HCT116 (cell line): Measurements from ENCODE around the gene PYGB. TPM values are rescaled to one million over a fixed set of nuclear protein-coding genes. Genes with fewer than 3 reads are reported as not detected.

Experiments used
- ATAC-seq: fragments of 200-7000 bp; cut with Tn5 transposase; 2 replicates; pipeline ENCODE4 v1.9.1; 2020; ENCODE audit warnings: mild to moderate bottlenecking, moderate library complexity
- BruUV-seq: library from RNA; stranded (reverse); fragments of 400-500 nt; replicated peaks from 2 replicates; lab custom pipeline; 2021; lab: Mats Ljungman, UMichigan
- CTCF ChIA-PET: fragments of 300-600 bp; sonication (Branson Sonifier 250); formaldehyde crosslinking; loops from one replicate; lab custom pipeline; 2021; ENCODE audit warnings: antibody characterized with exemption; lab: Charles Lee
- POLR2A ChIA-PET: fragments of 300-600, 350-600 bp; sonication (Branson Sonifier 250); formaldehyde crosslinking; loops from one replicate; lab custom pipeline; 2021; ENCODE audit warnings: antibody characterized with exemption; lab: Charles Lee
- RAD21 ChIA-PET, 2 experiments: fragments of 300-600 bp; sonication (Branson Sonifier 250); formaldehyde crosslinking; loops; one replicate each; lab custom pipeline; 2023; ENCODE audit warnings: low total read pairs in 2 of 2; ENCODE audit not compliant: uncharacterized antibody in 2 of 2, unreplicated experiment in 2 of 2, low non-redundant PET in 1 of 2; lab: Charles Lee
- DNase-seq: peaks from one replicate; pipeline ENCODE4 v3.0.0-alpha.2; 2010; ENCODE audit warnings: low read depth, low spot score
- H2AFZ ChIP-seq: fragments of 200-600 bp; shearing (Covaris generic), sonication (generic); 2 replicates; pipeline ENCODE4 v1.6.1; 2017; ENCODE audit warnings: low read depth, mixed run types, mixed read lengths, antibody characterized with exemption, low read length; ENCODE audit not compliant: poor library complexity, severe bottlenecking
- H3K27ac ChIP-seq: 2 replicates; pipeline ENCODE4 v1.5.1; 2012; ENCODE audit warnings: low read depth, low read length
- H3K27me3 ChIP-seq: fragments of 200-600 bp; sonication (generic); 2 replicates; pipeline ENCODE4 v1.6.1; 2016; ENCODE audit warnings: mixed run types, low read length, mixed read lengths; ENCODE audit not compliant: insufficient read depth
- H3K36me3 ChIP-seq, 2 experiments: fragments of 200-500 bp in 1 of 2; fragments of 200-600 bp in 1 of 2; sonication (Bioruptor generic) in 1 of 2; sonication (generic) in 1 of 2; 2 replicates each; pipeline versions ENCODE4 v1.5.1 to v1.6.1; 2014 to 2016; ENCODE audit warnings: low read length in 2 of 2, inconsistent platforms in 1 of 2, mixed read lengths in 1 of 2, mixed run types in 1 of 2; ENCODE audit not compliant: insufficient read depth in 2 of 2, control insufficient read depth in 1 of 2
- H3K4me1 ChIP-seq, 2 experiments: fragments of 200-600 bp in 1 of 2; sonication (generic) in 1 of 2; 2 replicates each; pipeline versions ENCODE4 v1.5.1 to v1.6.1; 2012 to 2017; ENCODE audit warnings: low read length in 2 of 2, inconsistent platforms in 1 of 2, mild to moderate bottlenecking in 1 of 2, mixed read lengths in 1 of 2, mixed run types in 1 of 2, moderate library complexity in 1 of 2; ENCODE audit not compliant: insufficient read depth in 2 of 2, control insufficient read depth in 1 of 2
- H3K4me2 ChIP-seq: fragments of 200-600 bp; sonication (generic); 2 replicates; pipeline ENCODE4 v1.6.1; 2017; ENCODE audit warnings: mixed run types, low read length, mixed read lengths
- H3K4me3 ChIP-seq, 2 experiments: fragments of 200-600 bp in 1 of 2; sonication (generic) in 1 of 2; replicated peaks in 1 of 2; 2 replicates each; pipeline ENCODE4 v1.5.1; 2011 to 2016; ENCODE audit warnings: low read length in 2 of 2, control low read depth in 1 of 2, low read depth in 1 of 2, mild to moderate bottlenecking in 1 of 2, mixed read lengths in 1 of 2, mixed run types in 1 of 2
- H3K79me2 ChIP-seq: fragments of 200-600 bp; sonication (generic); 2 replicates; pipeline ENCODE4 v1.6.1; 2017; ENCODE audit warnings: mild to moderate bottlenecking, mixed run types, low read length, moderate library complexity, mixed read lengths; ENCODE audit not compliant: insufficient read depth
- H3K9ac ChIP-seq: fragments of 200-600 bp; sonication (generic); 2 replicates; pipeline ENCODE4 v1.6.1; 2016; ENCODE audit warnings: low read length, mixed read lengths
- H3K9me2 ChIP-seq: fragments of 200-600 bp; sonication (generic), shearing (Covaris generic); 2 replicates; pipeline ENCODE4 v1.6.1; 2017; ENCODE audit warnings: mixed run types, mild to moderate bottlenecking, moderate library complexity; ENCODE audit not compliant: insufficient read depth
- H3K9me3 ChIP-seq, 2 experiments: fragments of 200-500 bp in 1 of 2; fragments of 200-600 bp in 1 of 2; sonication (Bioruptor generic) in 1 of 2; sonication (generic) in 1 of 2; 2 replicates each; pipeline ENCODE4 v1.6.1; 2014 to 2017; ENCODE audit warnings: low read length in 2 of 2, mixed read lengths in 2 of 2, inconsistent platforms in 1 of 2, low read depth in 1 of 2, mild to moderate bottlenecking in 1 of 2, mixed run types in 1 of 2, moderate library complexity in 1 of 2; ENCODE audit not compliant: control insufficient read depth in 1 of 2, insufficient read depth in 1 of 2
- H4K20me1 ChIP-seq: fragments of 200-600 bp; sonication (generic), shearing (Covaris generic); 2 replicates; pipeline ENCODE4 v1.6.1; 2017; ENCODE audit warnings: mixed run types, mild to moderate bottlenecking, moderate library complexity; ENCODE audit not compliant: insufficient read depth
- intact Hi-C: fragments of 100-400 bp; cut with micrococcal nuclease; formaldehyde crosslinking; loops from 2 replicates; pipeline ENCODE4 v1.10.0; 2022
- total RNA-seq: library from RNA; stranded (reverse); gene quantifications from one replicate; pipeline ENCODE4 v1.2.1, GENCODE V29; 2021; ENCODE audit not compliant: unreplicated experiment
- TF ChIP-seq, protein P1 (sequence below): IDR thresholded peaks from 2 replicates; pipeline ENCODE4 v1.6.1; 2011; ENCODE audit warnings: mild to moderate bottlenecking, low read length, moderate library complexity; ENCODE audit not compliant: insufficient replicate concordance; ENCODE audit errors: extremely low read depth
- TF ChIP-seq, protein P2 (sequence below), 3 experiments: fragments of 200-600 bp in 1 of 3; sonication (generic) in 1 of 3; IDR thresholded peaks in 2 of 3; conservative IDR thresholded peaks in 1 of 3; 2 replicates each; pipeline ENCODE4 v1.5.1; 2012 to 2017; ENCODE audit warnings: low read depth in 2 of 3, low read length in 2 of 3, antibody characterized with exemption in 1 of 3, borderline replicate concordance in 1 of 3, control low read depth in 1 of 3, mild to moderate bottlenecking in 1 of 3, mixed read lengths in 1 of 3, mixed run types in 1 of 3, moderate library complexity in 1 of 3; ENCODE audit not compliant: insufficient read depth in 1 of 3

PYGB gene
- total RNA-seq, 1 experiment from 2014 or later = 87.8 TPM

DNA sequence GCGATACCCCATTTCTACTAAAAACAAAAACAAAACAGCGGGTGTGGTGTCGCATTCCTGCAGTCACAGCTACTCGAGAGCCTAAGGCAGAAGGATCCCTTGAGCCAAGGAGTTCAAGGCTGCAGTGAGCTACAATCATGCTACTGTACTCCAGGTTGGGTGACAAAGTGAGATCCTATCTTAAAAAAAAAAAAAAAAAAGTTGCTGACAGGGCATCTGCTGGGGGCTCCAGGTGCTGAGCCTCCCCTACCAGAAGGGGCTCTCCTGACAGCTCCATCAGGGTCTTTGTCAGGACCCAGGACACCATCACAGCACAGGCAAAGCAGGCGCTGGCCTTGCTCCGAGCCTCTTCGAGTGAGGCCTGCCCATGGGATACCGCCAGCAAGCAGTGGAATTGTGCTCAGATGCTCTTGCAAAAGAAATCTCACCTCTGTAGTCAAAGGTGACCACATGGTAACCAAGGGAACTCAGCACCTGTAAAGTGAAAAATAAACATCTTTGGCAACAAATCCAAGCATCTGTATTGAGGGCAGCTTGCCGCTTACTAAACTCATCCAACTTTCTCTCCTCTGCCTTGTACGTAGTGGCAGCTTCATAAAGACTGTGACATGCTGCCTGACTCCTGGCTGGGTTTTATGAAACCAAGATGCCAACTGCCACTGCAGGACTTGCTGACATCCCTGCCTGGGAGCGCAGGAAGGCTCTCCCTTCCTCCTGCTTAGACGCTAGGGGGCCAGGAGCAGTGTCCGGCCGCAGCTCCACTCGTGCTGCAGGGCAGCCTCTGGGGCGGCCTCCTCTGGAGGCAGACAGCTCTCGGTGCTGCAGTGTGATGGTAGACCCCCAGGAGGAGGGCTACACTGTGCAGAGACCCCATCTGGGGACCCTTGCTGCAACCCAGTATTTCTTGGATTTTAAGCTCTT lies 66.9 kb downstream of the PYGB start:
- no peaks in the 10 kb centered on the region for H3K27me3 ChIP-seq
- CTCF ChIA-PET = no interaction called here
- peaks cover 17 to 25% of the 10 kb centered on the region in 2 experiments for H3K4me1 ChIP-seq
- H3K4me2 ChIP-seq = no peak overlapping the region
- H3K4me3 ChIP-seq = no peak overlapping the region
- no peaks in the 10 kb centered on the region; a peak in 1 of 4 replicates for H3K36me3 ChIP-seq
- no peak overlapping the region for H3K27ac ChIP-seq
- no peak overlapping the region for H2AFZ ChIP-seq
- RAD21 ChIA-PET = no interaction called here
- no peak for ATAC-seq
- TF ChIP-seq, protein P1, sequence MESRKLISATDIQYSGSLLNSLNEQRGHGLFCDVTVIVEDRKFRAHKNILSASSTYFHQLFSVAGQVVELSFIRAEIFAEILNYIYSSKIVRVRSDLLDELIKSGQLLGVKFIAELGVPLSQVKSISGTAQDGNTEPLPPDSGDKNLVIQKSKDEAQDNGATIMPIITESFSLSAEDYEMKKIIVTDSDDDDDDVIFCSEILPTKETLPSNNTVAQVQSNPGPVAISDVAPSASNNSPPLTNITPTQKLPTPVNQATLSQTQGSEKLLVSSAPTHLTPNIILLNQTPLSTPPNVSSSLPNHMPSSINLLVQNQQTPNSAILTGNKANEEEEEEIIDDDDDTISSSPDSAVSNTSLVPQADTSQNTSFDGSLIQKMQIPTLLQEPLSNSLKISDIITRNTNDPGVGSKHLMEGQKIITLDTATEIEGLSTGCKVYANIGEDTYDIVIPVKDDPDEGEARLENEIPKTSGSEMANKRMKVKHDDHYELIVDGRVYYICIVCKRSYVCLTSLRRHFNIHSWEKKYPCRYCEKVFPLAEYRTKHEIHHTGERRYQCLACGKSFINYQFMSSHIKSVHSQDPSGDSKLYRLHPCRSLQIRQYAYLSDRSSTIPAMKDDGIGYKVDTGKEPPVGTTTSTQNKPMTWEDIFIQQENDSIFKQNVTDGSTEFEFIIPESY = no peak
- TF ChIP-seq, protein P2, sequence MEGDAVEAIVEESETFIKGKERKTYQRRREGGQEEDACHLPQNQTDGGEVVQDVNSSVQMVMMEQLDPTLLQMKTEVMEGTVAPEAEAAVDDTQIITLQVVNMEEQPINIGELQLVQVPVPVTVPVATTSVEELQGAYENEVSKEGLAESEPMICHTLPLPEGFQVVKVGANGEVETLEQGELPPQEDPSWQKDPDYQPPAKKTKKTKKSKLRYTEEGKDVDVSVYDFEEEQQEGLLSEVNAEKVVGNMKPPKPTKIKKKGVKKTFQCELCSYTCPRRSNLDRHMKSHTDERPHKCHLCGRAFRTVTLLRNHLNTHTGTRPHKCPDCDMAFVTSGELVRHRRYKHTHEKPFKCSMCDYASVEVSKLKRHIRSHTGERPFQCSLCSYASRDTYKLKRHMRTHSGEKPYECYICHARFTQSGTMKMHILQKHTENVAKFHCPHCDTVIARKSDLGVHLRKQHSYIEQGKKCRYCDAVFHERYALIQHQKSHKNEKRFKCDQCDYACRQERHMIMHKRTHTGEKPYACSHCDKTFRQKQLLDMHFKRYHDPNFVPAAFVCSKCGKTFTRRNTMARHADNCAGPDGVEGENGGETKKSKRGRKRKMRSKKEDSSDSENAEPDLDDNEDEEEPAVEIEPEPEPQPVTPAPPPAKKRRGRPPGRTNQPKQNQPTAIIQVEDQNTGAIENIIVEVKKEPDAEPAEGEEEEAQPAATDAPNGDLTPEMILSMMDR (IDR thresholded peaks at IDR 0.05 in 2 of 3, conservative IDR thresholded peaks at IDR 0.05 in 1 of 3; ENCODE audit: borderline replicate concordance in 1 of 3, insufficient read depth in 1 of 3, low read depth in 2 of 3, low read length in 2 of 3) = peak in 2 of 3 experiments; percentile 21 to 26; a peak in 2 of 6 replicates
- no peaks in the 10 kb centered on the region for H3K9me3 ChIP-seq
- POLR2A ChIA-PET = no interaction called here
- BruUV-seq = no TSS peak
- no peak for DNase-seq
- H4K20me1 ChIP-seq = no peaks in the 10 kb centered on the region
- no peaks in the 10 kb centered on the region for H3K9me2 ChIP-seq
- H3K79me2 ChIP-seq = no peaks in the 10 kb centered on the region
- H3K9ac ChIP-seq = no peak overlapping the region
- intact Hi-C loops = loop anchor here (5.0 kb wide), 1 partner anchor 322 kb away; the partner anchor contains the start of gene APMAP
